RWPE1 (cell line): ENCODE measurements around the gene CXCL3.

Source experiments
- CTCF ChIA-PET: fragments of 350-600 bp; sonication (Branson Sonifier 250); formaldehyde crosslinking; extraction: SDS; loops from one replicate; lab custom pipeline; 2021; lab: Yijun Ruan, JAX
- POLR2A ChIA-PET: fragments of 400-600 bp; formaldehyde crosslinking; extraction: SDS; loops from one replicate; lab custom pipeline; 2020; ENCODE audit warnings: antibody characterized with exemption; ENCODE audit not compliant: low non-redundant PET; lab: Yijun Ruan, JAX
- DNase-seq: peaks from one replicate; pipeline ENCODE4 v3.0.0; 2012; ENCODE audit warnings: low spot score
- H3K27ac ChIP-seq: fragments of 450-650 bp; 2 replicates; pipeline ENCODE4 v1.5.1; 2017
- TF ChIP-seq, protein P1 (sequence below): fragments of 450-650 bp; conservative IDR thresholded peaks from 2 replicates; pipeline ENCODE4 v1.5.1; 2017; ENCODE audit warnings: low read depth, mild to moderate bottlenecking

CXCL3 gene

DNA sequence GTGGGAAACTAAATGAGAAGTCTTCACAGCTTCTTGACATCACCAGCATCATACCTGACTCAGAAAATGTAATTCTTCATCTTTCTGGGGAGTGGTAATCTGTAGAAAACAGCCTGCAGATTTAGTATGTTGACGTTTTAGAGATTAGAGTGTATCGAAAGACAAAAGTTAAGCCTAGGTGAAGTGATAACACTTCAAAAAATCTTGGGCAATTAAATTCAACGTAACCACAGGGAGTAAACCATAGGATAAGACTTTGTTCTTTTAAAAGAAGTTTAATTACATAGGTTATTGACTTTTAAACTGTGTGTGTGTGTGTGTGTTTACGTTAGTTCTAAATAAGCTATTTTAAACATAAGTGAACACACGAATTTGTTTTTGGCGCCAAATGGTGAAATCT lies 38.2 kb downstream of the CXCL3 start:
- no peak for DNase-seq
- TF ChIP-seq, protein P1, sequence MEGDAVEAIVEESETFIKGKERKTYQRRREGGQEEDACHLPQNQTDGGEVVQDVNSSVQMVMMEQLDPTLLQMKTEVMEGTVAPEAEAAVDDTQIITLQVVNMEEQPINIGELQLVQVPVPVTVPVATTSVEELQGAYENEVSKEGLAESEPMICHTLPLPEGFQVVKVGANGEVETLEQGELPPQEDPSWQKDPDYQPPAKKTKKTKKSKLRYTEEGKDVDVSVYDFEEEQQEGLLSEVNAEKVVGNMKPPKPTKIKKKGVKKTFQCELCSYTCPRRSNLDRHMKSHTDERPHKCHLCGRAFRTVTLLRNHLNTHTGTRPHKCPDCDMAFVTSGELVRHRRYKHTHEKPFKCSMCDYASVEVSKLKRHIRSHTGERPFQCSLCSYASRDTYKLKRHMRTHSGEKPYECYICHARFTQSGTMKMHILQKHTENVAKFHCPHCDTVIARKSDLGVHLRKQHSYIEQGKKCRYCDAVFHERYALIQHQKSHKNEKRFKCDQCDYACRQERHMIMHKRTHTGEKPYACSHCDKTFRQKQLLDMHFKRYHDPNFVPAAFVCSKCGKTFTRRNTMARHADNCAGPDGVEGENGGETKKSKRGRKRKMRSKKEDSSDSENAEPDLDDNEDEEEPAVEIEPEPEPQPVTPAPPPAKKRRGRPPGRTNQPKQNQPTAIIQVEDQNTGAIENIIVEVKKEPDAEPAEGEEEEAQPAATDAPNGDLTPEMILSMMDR, result no peak
- no peak overlapping the region for H3K27ac ChIP-seq
- ChIA-PET POLR2A (no interaction called here), CTCF (interaction anchor here (0.7 kb wide), 1 partner anchor 354 kb away, joined by 3 read pairs; no protein-coding TSS in a partner anchor)

DNA sequence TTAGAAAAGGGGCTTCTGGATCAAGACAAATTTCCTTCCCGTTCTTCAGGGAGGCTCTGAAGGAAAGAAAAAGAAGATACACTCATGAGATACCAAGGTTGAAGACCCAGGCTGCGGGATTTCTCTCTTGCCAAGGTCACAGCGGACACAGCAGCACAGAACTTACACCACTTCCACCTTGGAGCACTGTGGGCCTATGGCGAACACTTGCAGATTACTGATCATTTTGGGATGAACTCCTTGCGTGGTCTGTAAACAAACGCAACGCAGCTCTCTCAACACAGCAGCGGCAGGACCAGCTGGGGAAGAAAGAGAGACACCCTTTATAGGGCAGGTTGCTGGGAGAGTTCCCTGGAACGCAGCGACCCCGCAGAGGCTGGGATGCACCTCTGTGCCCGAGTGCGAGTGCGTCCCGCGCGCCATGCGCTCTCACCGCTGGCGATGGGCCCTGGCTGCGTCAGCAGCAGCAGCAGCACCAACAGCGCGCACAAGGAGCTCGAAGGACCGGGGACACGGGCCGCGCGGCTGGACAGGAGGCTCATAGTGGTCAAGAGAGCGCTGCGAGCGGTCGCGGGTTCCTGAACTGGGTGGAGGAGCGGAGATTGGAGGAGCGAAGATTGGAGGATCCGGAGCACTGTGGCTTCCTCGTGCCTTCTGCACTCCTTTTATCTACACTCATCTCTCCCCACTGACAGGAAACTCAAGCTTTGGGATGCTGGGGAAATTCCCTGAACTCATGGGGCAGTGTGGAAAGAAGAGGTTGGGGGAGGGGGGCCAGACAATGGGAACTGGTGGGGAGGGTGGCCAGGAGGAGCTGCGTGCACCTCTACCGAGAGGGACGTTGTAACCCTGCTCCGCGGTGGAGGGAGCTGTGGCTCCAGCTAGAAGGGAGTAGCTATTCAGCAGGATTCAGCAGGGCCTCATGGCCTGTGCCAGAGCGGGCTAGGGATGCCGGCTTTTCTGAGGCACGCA lies 40.2 kb downstream of the CXCL3 start, which contains the start of gene CXCL5:
CXCL5 (minus strand) TSS at position 638 of the 972 bp plus-strand sequence; CDS start at position 542, 96 bp downstream.
- H3K27ac ChIP-seq, result no peak within 1 kb of the TSS
- CTCF ChIA-PET, result no interaction called here
- TF ChIP-seq, protein P1, result no peak
- POLR2A ChIA-PET, result no interaction called here
- DNase-seq, result no peak

DNA sequence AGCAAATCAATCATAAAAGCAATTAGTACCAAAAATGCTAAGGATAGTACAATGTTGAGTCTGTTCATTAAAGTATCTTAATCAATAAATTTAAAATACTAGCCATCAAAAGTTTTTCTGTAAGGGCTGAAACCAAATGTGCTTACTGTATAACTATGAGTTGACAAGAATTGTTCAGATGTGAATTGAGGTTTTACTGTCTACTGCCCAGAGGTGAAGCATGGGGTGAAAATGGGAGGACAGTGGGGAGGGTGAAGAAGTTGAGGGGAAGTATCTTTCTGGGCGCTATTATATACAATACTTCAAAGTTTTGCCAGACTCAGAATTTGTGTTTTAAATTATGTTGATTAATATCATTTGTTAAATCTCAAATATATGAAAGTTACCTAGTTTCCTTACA lies 46.4 kb downstream of the CXCL3 start:
- no peak for DNase-seq
- CTCF ChIA-PET, result no interaction called here
- TF ChIP-seq, protein P1, result no peak
- no peak overlapping the region for H3K27ac ChIP-seq
- POLR2A ChIA-PET, result no interaction called here

DNA sequence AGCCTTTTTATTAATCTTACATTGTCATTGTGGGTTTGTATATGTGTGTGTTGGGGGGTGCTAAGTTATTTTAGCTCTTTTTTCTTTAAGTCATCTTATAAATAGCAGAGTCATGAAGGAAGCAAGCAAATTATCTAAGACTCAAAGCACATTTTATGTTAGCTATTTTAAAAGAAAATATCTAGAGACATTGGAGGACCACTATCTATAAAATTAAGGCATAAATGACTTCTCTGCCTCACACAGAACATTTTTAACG lies 46.8 kb downstream of the CXCL3 start:
- POLR2A ChIA-PET, result no interaction called here
- DNase-seq, result no peak
- no peak overlapping the region for H3K27ac ChIP-seq
- CTCF ChIA-PET, result no interaction called here
- TF ChIP-seq, protein P1, result no peak

DNA sequence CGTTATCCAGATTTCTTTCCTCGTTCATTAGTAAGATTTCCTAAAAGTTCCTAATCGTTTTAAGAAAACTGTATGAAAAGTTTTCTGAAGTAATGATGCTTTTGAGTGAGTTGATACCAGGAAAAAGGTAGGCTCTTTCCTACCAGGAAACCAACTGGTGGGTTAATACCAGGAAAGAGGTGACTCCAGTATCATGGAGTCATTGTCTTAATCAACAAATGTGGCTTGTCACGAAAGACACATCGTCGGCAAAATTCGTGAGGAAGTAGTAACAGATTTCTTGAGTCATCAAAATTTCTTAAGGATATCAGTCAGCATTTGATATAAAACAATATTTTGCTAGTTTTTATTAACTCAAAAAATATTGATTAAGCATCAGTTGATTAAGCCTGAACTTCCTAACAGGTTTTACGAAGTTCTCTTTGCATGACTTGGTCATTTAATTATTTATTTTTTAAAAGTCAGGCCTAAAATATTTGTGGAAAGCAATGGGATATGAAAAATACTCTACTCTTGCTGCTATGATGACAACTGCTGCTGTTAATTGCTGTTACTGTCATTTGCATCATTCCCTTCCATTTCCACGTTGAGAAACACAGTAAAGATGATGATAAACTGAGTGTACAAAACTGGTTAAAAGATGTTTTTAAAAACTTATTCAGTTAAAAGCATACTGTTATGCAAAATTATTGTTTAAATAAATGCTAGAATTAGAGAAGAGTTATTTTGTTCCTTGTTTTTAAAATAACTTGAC lies 47.3 kb downstream of the CXCL3 start:
- no peak overlapping the region for H3K27ac ChIP-seq
- CTCF ChIA-PET, result no interaction called here
- POLR2A ChIA-PET, result no interaction called here
- DNase-seq, result no peak
- TF ChIP-seq, protein P1, result no peak

DNA sequence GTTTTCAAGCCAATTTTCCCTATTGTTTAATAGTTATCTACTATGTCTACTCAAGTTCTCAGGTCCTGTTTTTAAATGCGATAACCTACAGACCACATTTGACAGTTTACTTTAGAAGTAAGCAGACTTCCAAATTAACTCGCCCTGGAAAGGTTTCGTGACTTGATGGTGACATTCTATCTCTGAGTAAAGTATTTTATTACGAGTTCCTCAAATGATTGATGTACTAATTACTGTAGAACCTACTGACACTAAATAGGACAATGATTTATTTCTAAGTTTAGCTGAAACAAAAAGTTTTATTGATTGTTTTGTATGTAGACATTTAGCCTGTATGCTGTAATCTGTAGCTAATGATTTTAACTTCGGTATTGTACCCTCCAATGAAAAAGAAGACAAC lies 48.6 kb downstream of the CXCL3 start:
- DNase-seq, result no peak
- TF ChIP-seq, protein P1, result no peak
- CTCF ChIA-PET, result interaction anchor here (0.7 kb wide), 1 partner anchor 327 kb away, joined by 3 read pairs; no protein-coding TSS in a partner anchor
- POLR2A ChIA-PET, result no interaction called here
- H3K27ac ChIP-seq, result no peak overlapping the region
